Smooth muscle cell (in vitro differentiated cells): ENCODE measurements around the gene GRHPR. TPM values are rescaled to one million over a fixed set of nuclear protein-coding genes. Genes with fewer than 3 reads are reported as not detected.
"Not testable (repeated sequence)": the region's sequence is repeated elsewhere in the genome, so short reads cannot be mapped to it uniquely, and the experiment has no call there.

Source experiments
- DNase-seq: peaks from one replicate; lab custom pipeline; 2025; ENCODE audit not compliant: unreplicated experiment; lab: John Stamatoyannopoulos, UW
- H2AFZ ChIP-seq: fragments of 200-600 bp; sonication (generic); 2 replicates; pipeline ENCODE4 v1.6.0; 2016; ENCODE audit warnings: antibody characterized with exemption, low read depth, mild to moderate bottlenecking
- H3F3A ChIP-seq: fragments of 200-600 bp; sonication (generic); 2 replicates; pipeline ENCODE4 v1.6.0; 2017; ENCODE audit warnings: antibody characterized with exemption, low read depth
- H3K27ac ChIP-seq: fragments of 200-600 bp; sonication (generic); 2 replicates; pipeline ENCODE4 v1.5.1; 2016; ENCODE audit warnings: low read depth, mild to moderate bottlenecking
- H3K27me3 ChIP-seq: fragments of 200-600 bp; sonication (generic); 2 replicates; pipeline ENCODE4 v1.6.1; 2016; ENCODE audit warnings: low read depth, mild to moderate bottlenecking
- H3K36me3 ChIP-seq: fragments of 200-600 bp; sonication (generic); 2 replicates; pipeline ENCODE4 v1.5.1; 2016; ENCODE audit warnings: low read depth
- H3K4me1 ChIP-seq: fragments of 200-600 bp; sonication (generic); 2 replicates; pipeline ENCODE4 v1.5.1; 2016; ENCODE audit warnings: low read depth
- H3K4me2 ChIP-seq: fragments of 200-600 bp; sonication (generic); 2 replicates; pipeline ENCODE4 v1.6.0; 2016; ENCODE audit warnings: mild to moderate bottlenecking
- H3K4me3 ChIP-seq: fragments of 200-600 bp; sonication (generic); 2 replicates; pipeline ENCODE4 v1.5.1; 2016; ENCODE audit warnings: mild to moderate bottlenecking
- H3K79me2 ChIP-seq: fragments of 200-600 bp; sonication (generic); 2 replicates; pipeline ENCODE4 v1.6.0; 2016; ENCODE audit warnings: low read depth, mild to moderate bottlenecking
- H3K9ac ChIP-seq: fragments of 200-600 bp; sonication (generic); 2 replicates; pipeline ENCODE4 v1.6.0; 2016; ENCODE audit warnings: low read depth
- H3K9me3 ChIP-seq: fragments of 200-600 bp; sonication (generic); replicated peaks from 2 replicates; pipeline ENCODE4 v1.5.1; 2016; ENCODE audit warnings: low read depth
- H4K20me1 ChIP-seq: fragments of 200-600 bp; sonication (generic); 2 replicates; pipeline ENCODE4 v1.6.0; 2016; ENCODE audit warnings: low read depth
- WGBS: methylation state at CpG from one replicate; pipeline ENCODE4 v1.1.7; 2016; ENCODE audit warnings: low lambda C conversion rate; 5-methylcytosine and 5-hydroxymethylcytosine counted together
- polyA plus RNA-seq: library from polyadenylated mRNA; unstranded; fragments of >200 nt; fragmentation: Nextera tagmentation; extraction: Ambion mirVana; gene quantifications from 2 replicates; pipeline ENCODE4 v1.2.1, GENCODE V29; 2016
- total RNA-seq: library from RNA; depleted of rRNA; stranded (reverse); fragments of >200 nt; gene quantifications from 2 replicates; pipeline ENCODE4 v1.2.3, GENCODE V29; 2014
- TF ChIP-seq, protein P1 (sequence below): fragments of 200-600 bp; sonication (generic); IDR thresholded peaks from 2 replicates; pipeline ENCODE4 v1.5.1; 2017; ENCODE audit warnings: borderline replicate concordance, mild to moderate bottlenecking, antibody characterized with exemption; ENCODE audit not compliant: insufficient read depth, poor library complexity, severe bottlenecking

The GRHPR gene
- total and polyA plus RNA-seq, 2 experiments from 2014 or later, result 89.3 to 128 TPM

DNA sequence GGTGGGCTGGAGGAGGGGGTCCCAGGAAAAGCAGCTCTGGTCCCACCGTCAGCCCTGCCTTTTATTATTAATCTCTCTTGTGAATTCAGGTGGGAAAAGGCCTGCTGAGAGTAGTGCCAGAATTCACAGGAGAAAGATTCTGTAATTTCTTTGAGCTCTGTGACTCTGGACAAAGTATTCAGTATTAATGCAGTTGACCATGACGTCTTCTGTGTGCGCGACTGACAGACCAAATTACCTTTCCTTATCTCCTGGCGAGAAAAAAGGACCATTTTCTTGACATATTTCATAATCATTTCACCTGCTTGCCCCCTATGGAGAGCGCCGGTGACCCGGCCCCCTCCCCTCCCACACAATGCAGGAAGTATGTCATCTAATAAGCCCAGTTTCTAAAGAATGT, 26.8 kb upstream of the GRHPR start:
- no peak for DNase-seq
- WGBS, result 87% methylated on average over 8 of the region's 8 CpGs
- no peak overlapping the region for H2AFZ ChIP-seq

GRCh38 chr9:37397948-37398347, 24.5 kb upstream of the GRHPR start:
- not testable (repeated sequence) for DNase-seq, H3K4me1 ChIP-seq, H3K27me3 ChIP-seq, H3K4me3 ChIP-seq, H2AFZ ChIP-seq, H3K27ac ChIP-seq, H3K79me2 ChIP-seq, H4K20me1 ChIP-seq, H3K9me3 ChIP-seq, H3K9ac ChIP-seq, H3K36me3 ChIP-seq, H3K4me2 ChIP-seq, H3F3A ChIP-seq
- WGBS, result 91% methylated on average over 3 of the region's 3 CpGs

More for the DNA sequence above, 26.8 kb upstream of the GRHPR start:
- no peaks in the 10 kb centered on the region for H3K4me1 ChIP-seq
- no peak overlapping the region for H3K4me3 ChIP-seq
- TF ChIP-seq, protein P1, sequence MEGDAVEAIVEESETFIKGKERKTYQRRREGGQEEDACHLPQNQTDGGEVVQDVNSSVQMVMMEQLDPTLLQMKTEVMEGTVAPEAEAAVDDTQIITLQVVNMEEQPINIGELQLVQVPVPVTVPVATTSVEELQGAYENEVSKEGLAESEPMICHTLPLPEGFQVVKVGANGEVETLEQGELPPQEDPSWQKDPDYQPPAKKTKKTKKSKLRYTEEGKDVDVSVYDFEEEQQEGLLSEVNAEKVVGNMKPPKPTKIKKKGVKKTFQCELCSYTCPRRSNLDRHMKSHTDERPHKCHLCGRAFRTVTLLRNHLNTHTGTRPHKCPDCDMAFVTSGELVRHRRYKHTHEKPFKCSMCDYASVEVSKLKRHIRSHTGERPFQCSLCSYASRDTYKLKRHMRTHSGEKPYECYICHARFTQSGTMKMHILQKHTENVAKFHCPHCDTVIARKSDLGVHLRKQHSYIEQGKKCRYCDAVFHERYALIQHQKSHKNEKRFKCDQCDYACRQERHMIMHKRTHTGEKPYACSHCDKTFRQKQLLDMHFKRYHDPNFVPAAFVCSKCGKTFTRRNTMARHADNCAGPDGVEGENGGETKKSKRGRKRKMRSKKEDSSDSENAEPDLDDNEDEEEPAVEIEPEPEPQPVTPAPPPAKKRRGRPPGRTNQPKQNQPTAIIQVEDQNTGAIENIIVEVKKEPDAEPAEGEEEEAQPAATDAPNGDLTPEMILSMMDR, result no peak
- no peak overlapping the region for H3K9ac ChIP-seq
- H3F3A ChIP-seq, result no peaks in the 10 kb centered on the region
- H3K9me3 ChIP-seq, result no peaks in the 10 kb centered on the region
- no peak overlapping the region for H3K27ac ChIP-seq
- no peak overlapping the region for H3K4me2 ChIP-seq
- H3K36me3 ChIP-seq, result no peaks in the 10 kb centered on the region
- H4K20me1 ChIP-seq, result no peaks in the 10 kb centered on the region
- no peaks in the 10 kb centered on the region for H3K79me2 ChIP-seq
- H3K27me3 ChIP-seq, result no peaks in the 10 kb centered on the region

GRCh38 chr9:37398464-37399025, 24.0 kb upstream of the GRHPR start:
- no peaks in the 10 kb centered on the region for H3K4me1 ChIP-seq
- no peaks in the 10 kb centered on the region for H3F3A ChIP-seq
- no peak overlapping the region for H3K4me2 ChIP-seq
- H3K9ac ChIP-seq, result no peak overlapping the region
- no peak overlapping the region for H3K4me3 ChIP-seq
- no peak overlapping the region for H2AFZ ChIP-seq
- no peaks in the 10 kb centered on the region for H3K27me3 ChIP-seq
- no peaks in the 10 kb centered on the region for H3K79me2 ChIP-seq
- no peak for DNase-seq
- H4K20me1 ChIP-seq, result no peaks in the 10 kb centered on the region
- no peak overlapping the region for H3K27ac ChIP-seq
- H3K36me3 ChIP-seq, result no peaks in the 10 kb centered on the region
- WGBS, result 91% methylated on average over 7 of the region's 7 CpGs
- TF ChIP-seq, protein P1, result no peak
- H3K9me3 ChIP-seq, result no peaks in the 10 kb centered on the region

DNA sequence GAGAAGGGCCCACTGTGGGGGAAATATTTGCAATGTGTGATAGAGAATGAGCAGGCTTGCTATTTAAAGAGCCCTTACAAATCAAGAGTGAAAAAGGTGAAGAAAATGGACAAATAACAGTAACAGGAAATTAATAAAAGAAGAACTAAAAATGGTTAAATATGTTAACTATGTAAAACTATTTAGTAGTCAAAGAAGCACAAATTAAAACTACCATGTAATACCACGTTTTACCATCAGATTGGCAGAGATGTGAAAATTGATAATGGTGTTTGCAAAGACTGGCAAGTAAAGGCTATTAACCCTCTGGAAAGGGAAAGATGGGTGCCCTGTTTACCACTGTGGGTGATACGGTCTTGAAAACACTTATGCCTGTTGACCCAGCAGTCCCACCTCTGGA, 23.2 kb upstream of the GRHPR start:
- Histone ChIP-seq H3F3A (no peaks in the 10 kb centered on the region), H3K4me2 (no peak overlapping the region), H4K20me1 (no peaks in the 10 kb centered on the region), H3K4me3 (no peak overlapping the region), H3K79me2 (no peaks in the 10 kb centered on the region), H3K4me1 (no peaks in the 10 kb centered on the region), H3K27me3 (no peaks in the 10 kb centered on the region), H2AFZ (no peak overlapping the region), H3K9ac (no peak overlapping the region), H3K36me3 (no peaks in the 10 kb centered on the region), H3K27ac (no peak overlapping the region), H3K9me3 (no peaks in the 10 kb centered on the region)
- DNase-seq, result no peak
- TF ChIP-seq, protein P1, result no peak
- WGBS, result 78% methylated on average over 2 of the region's 2 CpGs
